ENCODE results near the gene LMF1.

LMF1 gene

GRCh38 chr16:856811-857210 lies 114.0 kb downstream of the LMF1 start:
- no peak overlapping the region for H3K4me3 ChIP-seq (ENCODE audit: low read depth, low read length)
- TF ChIP-seq CTCF (IDR thresholded peaks at IDR 0.05; ENCODE audit: low read depth, low read length) = no peak
- H3K36me3 ChIP-seq = no peaks in the 10 kb centered on the region
- no peaks in the 10 kb centered on the region for H3K27me3 ChIP-seq (ENCODE audit: insufficient read depth, low read depth, severe bottlenecking)
- no peak overlapping the region for H3K27ac ChIP-seq
- no peak for DNase-seq
- peaks cover 8% of the 10 kb centered on the region for H3K9me3 ChIP-seq (ENCODE audit: severe bottlenecking)

- TF ChIP-seq CTCF (IDR thresholded peaks at IDR 0.05; ENCODE audit: low read depth, low read length) = no peak
- DNase-seq = no peak
- Histone ChIP-seq H3K36me3 (no peaks in the 10 kb centered on the region), H3K27me3 (ENCODE audit: insufficient read depth, low read depth, severe bottlenecking) (no peaks in the 10 kb centered on the region), H3K4me3 (ENCODE audit: low read depth, low read length) (no peak overlapping the region), H3K27ac (no peak overlapping the region), H3K9me3 (ENCODE audit: severe bottlenecking) (peaks cover 11% of the 10 kb centered on the region)
Observed at GRCh38 chr16:856101-856500, 114.7 kb downstream of the LMF1 start.

- Histone ChIP-seq H3K9me3 (ENCODE audit: severe bottlenecking) (peaks cover 17% of the 10 kb centered on the region), H3K4me3 (ENCODE audit: low read depth, low read length) (no peak overlapping the region), H3K27ac (no peak overlapping the region), H3K36me3 (no peaks in the 10 kb centered on the region), H3K27me3 (ENCODE audit: insufficient read depth, low read depth, severe bottlenecking) (no peaks in the 10 kb centered on the region)
- no peak for TF ChIP-seq CTCF (IDR thresholded peaks at IDR 0.05; ENCODE audit: low read depth, low read length)
- no peak for DNase-seq
Observed at GRCh38 chr16:855471-855870, 115.3 kb downstream of the LMF1 start.

GRCh38 chr16:854808-855410 lies 115.9 kb downstream of the LMF1 start:
- Histone ChIP-seq H3K36me3 (no peaks in the 10 kb centered on the region), H3K27ac (no peak overlapping the region), H3K9me3 (ENCODE audit: severe bottlenecking) (peaks cover 21% of the 10 kb centered on the region), H3K4me3 (ENCODE audit: low read depth, low read length) (no peak overlapping the region), H3K27me3 (ENCODE audit: insufficient read depth, low read depth, severe bottlenecking) (no peaks in the 10 kb centered on the region)
- no peak for DNase-seq
- no peak for TF ChIP-seq CTCF (IDR thresholded peaks at IDR 0.05; ENCODE audit: low read depth, low read length)

- no peaks in the 10 kb centered on the region for H3K27me3 ChIP-seq (ENCODE audit: insufficient read depth, low read depth, severe bottlenecking)
- no peaks in the 10 kb centered on the region for H3K36me3 ChIP-seq
- no peak overlapping the region for H3K4me3 ChIP-seq (ENCODE audit: low read depth, low read length)
- H3K9me3 ChIP-seq (ENCODE audit: severe bottlenecking) = peaks cover 26% of the 10 kb centered on the region
- DNase-seq = no peak
- no peak for TF ChIP-seq CTCF (IDR thresholded peaks at IDR 0.05; ENCODE audit: low read depth, low read length)
- no peak overlapping the region for H3K27ac ChIP-seq
Observed at GRCh38 chr16:853981-854807, 116.6 kb downstream of the LMF1 start.
